ENCODE measurements around the gene SIGLEC9.
A peak's percentile ranks its signal among the peaks of the same experiment; 100 is the strongest.

SIGLEC9 gene

GRCh38 chr19:51097796-51098195 is 26.9 kb upstream of the SIGLEC9 start:
- no peak for DNase-seq

GRCh38 chr19:51098365-51099046 is 26.2 kb upstream of the SIGLEC9 start:
- peak in 2 of 4 experiments; percentile 21 to 22 for DNase-seq

GRCh38 chr19:51099047-51099382 is 25.7 kb upstream of the SIGLEC9 start:
- DNase-seq: no peak

- DNase-seq: no peak
Measured at GRCh38 chr19:51100601-51101000, 24.1 kb upstream of the SIGLEC9 start.

- no peak for DNase-seq
Measured at GRCh38 chr19:51101171-51101865, 23.4 kb upstream of the SIGLEC9 start.

GRCh38 chr19:51102991-51103390 is 21.7 kb upstream of the SIGLEC9 start:
- DNase-seq: no peak

GRCh38 chr19:51103926-51104341 is 20.8 kb upstream of the SIGLEC9 start:
- DNase-seq: no peak

- no peak for DNase-seq
Measured at GRCh38 chr19:51107406-51108065, 17.2 kb upstream of the SIGLEC9 start.

GRCh38 chr19:51108066-51108804 is 16.5 kb upstream of the SIGLEC9 start, which contains the start of gene CTU1:
TSS of gene CTU1 (minus strand) at chr19:51108409. CDS start at chr19:51104569, 3,840 bp downstream.
- DNase-seq: peak; percentile 93 to 98 (median 94)

- DNase-seq: no peak
Measured at GRCh38 chr19:51108805-51109146, 15.9 kb upstream of the SIGLEC9 start.

GRCh38 chr19:51110666-51110971 is 14.1 kb upstream of the SIGLEC9 start:
- no peak for DNase-seq

GRCh38 chr19:51111606-51112005 is 13.1 kb upstream of the SIGLEC9 start:
- DNase-seq: no peak

GRCh38 chr19:51114087-51114729 is 10.5 kb upstream of the SIGLEC9 start:
- DNase-seq: no peak

GRCh38 chr19:51116736-51117286 is 7.9 kb upstream of the SIGLEC9 start:
- DNase-seq: no peak

- no peak for DNase-seq
Measured at GRCh38 chr19:51119101-51119500, 5.6 kb upstream of the SIGLEC9 start.

- DNase-seq: no peak
Measured at GRCh38 chr19:51119611-51120010, 5.1 kb upstream of the SIGLEC9 start.

- DNase-seq: no peak
Measured at GRCh38 chr19:51120160-51120559, 4.5 kb upstream of the SIGLEC9 start.

GRCh38 chr19:51121257-51121656 is 3.4 kb upstream of the SIGLEC9 start:
- no peak for DNase-seq

- no peak for DNase-seq
Measured at GRCh38 chr19:51122112-51122981, 2.4 kb upstream of the SIGLEC9 start.

GRCh38 chr19:51123381-51123800 is 1.3 kb upstream of the SIGLEC9 start:
- DNase-seq: peak in 2 of 4 experiments; percentile 15 to 35

GRCh38 chr19:51123802-51124201 is 904 bp upstream of the SIGLEC9 start:
- DNase-seq: no peak

GRCh38 chr19:51124216-51124615 is 490 bp upstream of the SIGLEC9 start:
- no peak for DNase-seq

All from activated CD4-positive, CD25-positive, alpha-beta regulatory T cell (primary cell).